HEK293 (cell line): ENCODE data around the gene DLG2.

Experiments
- CTCF ChIA-PET: fragments of 350-600 bp; formaldehyde crosslinking; extraction: SDS; loops from one replicate; lab custom pipeline; 2021; ENCODE audit warnings: antibody characterized with exemption; lab: Yijun Ruan, JAX
- POLR2A ChIA-PET: fragments of 300-600 bp; formaldehyde crosslinking; extraction: SDS; loops from one replicate; lab custom pipeline; 2020; ENCODE audit warnings: antibody characterized with exemption, inconsistent platforms; lab: Yijun Ruan, JAX
- H3K27ac ChIP-seq: fragments of 200-500 bp; sonication (Bioruptor generic); 2 replicates; pipeline ENCODE4 v1.5.1; 2014; ENCODE audit warnings: low read depth, low read length, control low read depth, inconsistent platforms; ENCODE audit errors: extremely low read depth
- H3K36me3 ChIP-seq, 2 experiments: fragments of 200-500 bp in 1 of 2; sonication (Bioruptor generic) in 1 of 2; 1 replicate in 1 of 2; 2 replicates in 1 of 2; pipeline ENCODE4 v1.5.1; 2014 to 2017; ENCODE audit warnings: inconsistent platforms in 2 of 2, low read length in 2 of 2; ENCODE audit not compliant: control insufficient read depth in 2 of 2, insufficient read depth in 1 of 2
- H3K4me1 ChIP-seq: fragments of 200-500 bp; sonication (Bioruptor generic); 2 replicates; pipeline ENCODE4 v1.5.1; 2014; ENCODE audit warnings: mild to moderate bottlenecking, low read length, inconsistent platforms; ENCODE audit not compliant: control insufficient read depth, insufficient read depth
- H3K4me3 ChIP-seq: 2 replicates; pipeline ENCODE4 v1.5.1; 2011; ENCODE audit warnings: low read depth, mild to moderate bottlenecking, control low read depth, low read length, moderate library complexity
- H3K9me3 ChIP-seq: fragments of 200-500 bp; sonication (Bioruptor generic); 2 replicates; pipeline ENCODE4 v1.5.1; 2014; ENCODE audit warnings: low read depth, low read length, inconsistent platforms; ENCODE audit not compliant: control insufficient read depth, insufficient read depth
- FEZF1 ChIP-seq: fragments of 450-650 bp; formaldehyde crosslinking; IDR thresholded peaks from 2 replicates; pipeline ENCODE4 v1.5.1; 2016; ENCODE audit warnings: missing biosample characterization, missing genetic modification characterization
- KLF10 ChIP-seq: fragments of 450-650 bp; IDR thresholded peaks from 2 replicates; pipeline ENCODE4 v1.5.1; 2018; ENCODE audit warnings: missing biosample characterization, mild to moderate bottlenecking, missing genetic modification characterization
- MZF1 ChIP-seq: fragments of 450-650 bp; formaldehyde crosslinking; IDR thresholded peaks from 2 replicates; pipeline ENCODE4 v1.5.1; 2017; ENCODE audit warnings: missing biosample characterization, missing genetic modification characterization, borderline replicate concordance
- SP2 ChIP-seq: fragments of 450-650 bp; formaldehyde crosslinking; IDR thresholded peaks from 2 replicates; pipeline ENCODE4 v1.5.1; 2016; ENCODE audit warnings: missing biosample characterization, missing genetic modification characterization
- TSHZ1 ChIP-seq: fragments of 450-650 bp; formaldehyde crosslinking; IDR thresholded peaks from 2 replicates; pipeline ENCODE4 v1.5.1; 2016; ENCODE audit warnings: missing biosample characterization, missing genetic modification characterization, borderline replicate concordance
- ZBTB11 ChIP-seq: fragments of 450-650 bp; formaldehyde crosslinking; conservative IDR thresholded peaks from 2 replicates; pipeline ENCODE4 v1.5.1; 2016; ENCODE audit warnings: low read depth, missing biosample characterization, missing genetic modification characterization
- ZNF121 ChIP-seq: fragments of 450-650 bp; formaldehyde crosslinking; IDR thresholded peaks from 2 replicates; pipeline ENCODE4 v1.5.1; 2016; ENCODE audit warnings: missing biosample characterization, missing genetic modification characterization
- ZNF148 ChIP-seq: fragments of 450-650 bp; formaldehyde crosslinking; IDR thresholded peaks from 2 replicates; pipeline ENCODE4 v1.5.0; 2017; ENCODE audit warnings: missing biosample characterization, missing genetic modification characterization, borderline replicate concordance
- ZNF2 ChIP-seq: fragments of 450-650 bp; formaldehyde crosslinking; IDR thresholded peaks from 2 replicates; pipeline ENCODE4 v1.5.1; 2016; ENCODE audit warnings: missing biosample characterization, missing genetic modification characterization
- ZNF223 ChIP-seq: fragments of 450-650 bp; formaldehyde crosslinking; IDR thresholded peaks from 2 replicates; pipeline ENCODE4 v1.5.1; 2016; ENCODE audit warnings: missing biosample characterization, missing genetic modification characterization
- ZNF362 ChIP-seq: fragments of 450-650 bp; formaldehyde crosslinking; IDR thresholded peaks from 2 replicates; pipeline ENCODE4 v1.5.1; 2016; ENCODE audit warnings: missing biosample characterization, missing genetic modification characterization
- ZNF366 ChIP-seq: fragments of 450-650 bp; formaldehyde crosslinking; conservative IDR thresholded peaks from 2 replicates; pipeline ENCODE4 v1.5.1; 2016; ENCODE audit warnings: missing biosample characterization, missing genetic modification characterization
- ZNF423 ChIP-seq: fragments of 450-650 bp; formaldehyde crosslinking; IDR thresholded peaks from 2 replicates; pipeline ENCODE4 v1.5.1; 2016; ENCODE audit warnings: missing biosample characterization, missing genetic modification characterization
- ZNF426 ChIP-seq: fragments of 450-650 bp; formaldehyde crosslinking; IDR thresholded peaks from 2 replicates; pipeline ENCODE4 v1.5.1; 2017; ENCODE audit warnings: missing biosample characterization, missing genetic modification characterization, mild to moderate bottlenecking, inconsistent platforms, moderate library complexity
- ZNF548 ChIP-seq: fragments of 450-650 bp; formaldehyde crosslinking; IDR thresholded peaks from 2 replicates; pipeline ENCODE4 v1.5.1; 2016; ENCODE audit warnings: missing biosample characterization, missing genetic modification characterization
- ZNF626 ChIP-seq: fragments of 450-650 bp; sonication (Bioruptor Pico); formaldehyde crosslinking; IDR thresholded peaks from 2 replicates; pipeline ENCODE4 v1.5.1; 2018; ENCODE audit warnings: missing biosample characterization, missing genetic modification characterization, inconsistent platforms
- ZNF707 ChIP-seq: fragments of 450-650 bp; formaldehyde crosslinking; IDR thresholded peaks from 2 replicates; pipeline ENCODE4 v1.5.1; 2016; ENCODE audit warnings: missing biosample characterization, missing genetic modification characterization
- ZNF785 ChIP-seq: fragments of 450-650 bp; formaldehyde crosslinking; IDR thresholded peaks from 2 replicates; pipeline ENCODE4 v1.5.1; 2016; ENCODE audit warnings: missing biosample characterization, missing genetic modification characterization
- ZNF791 ChIP-seq: fragments of 450-650 bp; formaldehyde crosslinking; IDR thresholded peaks from 2 replicates; pipeline ENCODE4 v1.5.1; 2016; ENCODE audit warnings: missing biosample characterization, missing genetic modification characterization
- ZNF830 ChIP-seq: fragments of 450-650 bp; IDR thresholded peaks from 2 replicates; pipeline ENCODE4 v1.5.0; 2018; ENCODE audit warnings: missing biosample characterization, missing genetic modification characterization, low read depth, mild to moderate bottlenecking, moderate library complexity
- ZSCAN5A ChIP-seq: fragments of 450-650 bp; formaldehyde crosslinking; IDR thresholded peaks from 2 replicates; pipeline ENCODE4 v1.5.1; 2016; ENCODE audit warnings: missing biosample characterization, missing genetic modification characterization
- TF ChIP-seq, protein P1 (sequence below): fragments of 450-650 bp; formaldehyde crosslinking; IDR thresholded peaks from 2 replicates; pipeline ENCODE4 v1.5.1; 2016; ENCODE audit warnings: missing biosample characterization, missing genetic modification characterization

DLG2 gene

GRCh38 chr11:85444479-85444878 is 182.7 kb downstream of the DLG2 start:
- H3K4me3 ChIP-seq = no peak overlapping the region
- H3K9me3 ChIP-seq = no peaks in the 10 kb centered on the region
- TF ChIP-seq TSHZ1 (tag by site-specific recombination) (no peak), ZNF2 (tag by site-specific recombination) (no peak), ZNF785 (tag by site-specific recombination) (no peak), KLF10 (tag by site-specific recombination) (no peak), ZNF426 (tag by site-specific recombination) (no peak), ZNF791 (no peak), ZNF548 (tag by site-specific recombination) (no peak), ZNF707 (tag by site-specific recombination) (no peak), FEZF1 (no peak), ZNF362 (tag by site-specific recombination) (no peak), ZNF830 (tag by site-specific recombination) (no peak), ZNF121 (no peak)
- TF ChIP-seq, protein P1, sequence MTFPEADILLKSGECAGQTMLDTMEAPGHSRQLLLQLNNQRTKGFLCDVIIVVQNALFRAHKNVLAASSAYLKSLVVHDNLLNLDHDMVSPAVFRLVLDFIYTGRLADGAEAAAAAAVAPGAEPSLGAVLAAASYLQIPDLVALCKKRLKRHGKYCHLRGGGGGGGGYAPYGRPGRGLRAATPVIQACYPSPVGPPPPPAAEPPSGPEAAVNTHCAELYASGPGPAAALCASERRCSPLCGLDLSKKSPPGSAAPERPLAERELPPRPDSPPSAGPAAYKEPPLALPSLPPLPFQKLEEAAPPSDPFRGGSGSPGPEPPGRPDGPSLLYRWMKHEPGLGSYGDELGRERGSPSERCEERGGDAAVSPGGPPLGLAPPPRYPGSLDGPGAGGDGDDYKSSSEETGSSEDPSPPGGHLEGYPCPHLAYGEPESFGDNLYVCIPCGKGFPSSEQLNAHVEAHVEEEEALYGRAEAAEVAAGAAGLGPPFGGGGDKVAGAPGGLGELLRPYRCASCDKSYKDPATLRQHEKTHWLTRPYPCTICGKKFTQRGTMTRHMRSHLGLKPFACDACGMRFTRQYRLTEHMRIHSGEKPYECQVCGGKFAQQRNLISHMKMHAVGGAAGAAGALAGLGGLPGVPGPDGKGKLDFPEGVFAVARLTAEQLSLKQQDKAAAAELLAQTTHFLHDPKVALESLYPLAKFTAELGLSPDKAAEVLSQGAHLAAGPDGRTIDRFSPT (tag by site-specific recombination) = no peak
- no peaks in the 10 kb centered on the region for H3K36me3 ChIP-seq
- POLR2A ChIA-PET = no interaction called here
- H3K27ac ChIP-seq = no peak overlapping the region
- no peaks in the 10 kb centered on the region for H3K4me1 ChIP-seq
- CTCF ChIA-PET = no interaction called here

GRCh38 chr11:85440273-85440672 is 186.9 kb downstream of the DLG2 start:
- Histone ChIP-seq H3K9me3 (no peaks in the 10 kb centered on the region), H3K4me1 (no peaks in the 10 kb centered on the region), H3K4me3 (no peak overlapping the region), H3K36me3 (no peaks in the 10 kb centered on the region), H3K27ac (no peak overlapping the region)
- POLR2A ChIA-PET = no interaction called here
- CTCF ChIA-PET = interaction anchor here (0.5 kb wide), 1 partner anchor 77 kb away, joined by 3 read pairs; no protein-coding TSS in a partner anchor
- TF ChIP-seq ZNF423 (tag by site-specific recombination) = no peak
- no peak for TF ChIP-seq ZNF148 (tag by site-specific recombination)
- TF ChIP-seq ZNF366 (tag by site-specific recombination) = no peak
- no peak for TF ChIP-seq ZSCAN5A (tag by site-specific recombination)
- no peak for TF ChIP-seq MZF1
- no peak for TF ChIP-seq ZNF626 (tag by site-specific recombination)
- TF ChIP-seq ZNF223 (tag by site-specific recombination) = no peak
- TF ChIP-seq ZNF121 = no peak
- TF ChIP-seq SP2 (tag by site-specific recombination) = no peak
- no peak for TF ChIP-seq ZBTB11 (tag by site-specific recombination)
